Lower leg skin (tissue), 4 donors: ENCODE data around the gene SNX18. TPM values are rescaled to one million over a fixed set of nuclear protein-coding genes. Genes with fewer than 3 reads are reported as not detected.

Experiments used
- DNase-seq, 2 donors: peaks; one replicate each; pipeline ENCODE4 v3.0.0-alpha.2; 2019; ENCODE audit warnings: low spot score in 2 of 2
- H3K4me3 ChIP-seq: fragments of 200-600 bp; sonication (generic); 2 replicates; pipeline ENCODE4 v1.5.1; 2017; ENCODE audit warnings: mild to moderate bottlenecking, low read depth; ENCODE audit not compliant: poor library complexity, severe bottlenecking
- CTCF ChIP-seq, 3 donors: fragments of 450-650 bp; IDR thresholded peaks; one replicate each; pipeline ENCODE4 v1.5.1; 2016; ENCODE audit warnings: antibody characterized with exemption in 3 of 3, mild to moderate bottlenecking in 3 of 3, moderate library complexity in 2 of 3
- POLR2A ChIP-seq, 2 donors: fragments of 450-650 bp; IDR thresholded peaks; one replicate each; pipeline ENCODE4 v1.6.1; 2016 to 2017; ENCODE audit warnings: antibody characterized with exemption in 2 of 2, mild to moderate bottlenecking in 1 of 2, moderate library complexity in 1 of 2
- WGBS, 2 donors: methylation state at CpG; one replicate each; pipeline ENCODE4 v1.1.5; 2018; 5-methylcytosine and 5-hydroxymethylcytosine counted together
- intact Hi-C: fragments of 100-400 bp; cut with DNase I; formaldehyde crosslinking; loops from one replicate; pipeline ENCODE4 v1.15.0; 2023; ENCODE audit warnings: low total_unique reads
- total RNA-seq, 4 donors: library from RNA; depleted of rRNA; stranded (reverse); fragments of >200 nt; gene quantifications; one replicate each; pipeline ENCODE4 v1.1.0, GENCODE V29; 2016

The SNX18 gene
- 10 to 100 TPM; 38.5 to 59.6 (median 51.2) TPM for total RNA-seq

- peak within 1 kb of the TSS; percentile 86 for H3K4me3 ChIP-seq
- peak; percentile 89 to 98 for DNase-seq
- intact Hi-C loops = loop anchor here (5.0 to 10.0 kb wide), 3 partner anchors 330 to 637 kb away; no protein-coding TSS in a partner anchor
- WGBS, 2 donors = 0 to 2% methylated on average over 9 to 39 of the region's 88 CpGs
- TF ChIP-seq POLR2A (IDR thresholded peaks at IDR 0.05) (no peak), CTCF (IDR thresholded peaks at IDR 0.05) (peak in 1 of 3 donors; percentile 62)
Measured at GRCh38 chr5:54517512-54518145, at the start of gene SNX18. Gene SNX18, plus strand, starts transcription at chr5:54517759. Its CDS starts 194 bp downstream, at chr5:54517953.

GRCh38 chr5:54469622-54470021, 47.9 kb upstream of the SNX18 start:
- intact Hi-C loops = no loop called here
- WGBS, 2 donors = 44 to 48% methylated on average over 2 of the region's 2 CpGs
- no peak for DNase-seq
- TF ChIP-seq POLR2A (IDR thresholded peaks at IDR 0.05) (no peak), CTCF (IDR thresholded peaks at IDR 0.05) (no peak)
- H3K4me3 ChIP-seq = no peak overlapping the region

- intact Hi-C loops = no loop called here
- 44 to 56% methylated on average over 2 of the region's 2 CpGs for WGBS, 2 donors
- no peak for DNase-seq
- TF ChIP-seq CTCF (IDR thresholded peaks at IDR 0.05) = no peak
- H3K4me3 ChIP-seq = no peak overlapping the region
Measured at GRCh38 chr5:54470128-54470527, 47.4 kb upstream of the SNX18 start.

- TF ChIP-seq POLR2A (IDR thresholded peaks at IDR 0.05) (no peak), CTCF (IDR thresholded peaks at IDR 0.05) (no peak)
- DNase-seq = no peak
- 34 to 37% methylated on average over 1 of the region's 1 CpG for WGBS, 2 donors
- no peak overlapping the region for H3K4me3 ChIP-seq
- intact Hi-C loops = no loop called here
Measured at GRCh38 chr5:54470677-54471076, 46.9 kb upstream of the SNX18 start.

GRCh38 chr5:54471398-54471797, 46.2 kb upstream of the SNX18 start:
- intact Hi-C loops = no loop called here
- 55 to 56% methylated on average over 3 of the region's 3 CpGs for WGBS, 2 donors
- no peak for DNase-seq
- TF ChIP-seq POLR2A (IDR thresholded peaks at IDR 0.05) = no peak
- no peak for TF ChIP-seq CTCF (IDR thresholded peaks at IDR 0.05)
- H3K4me3 ChIP-seq = no peak overlapping the region

GRCh38 chr5:54476682-54477081, 40.9 kb upstream of the SNX18 start:
- 61 to 68% methylated on average over 2 of the region's 2 CpGs for WGBS, 2 donors
- intact Hi-C loops = no loop called here

More at GRCh38 chr5:54476682-54477081, 40.9 kb upstream of the SNX18 start:
- TF ChIP-seq POLR2A (IDR thresholded peaks at IDR 0.05) = no peak
- TF ChIP-seq CTCF (IDR thresholded peaks at IDR 0.05) = no peak
- H3K4me3 ChIP-seq = no peak overlapping the region
- DNase-seq = no peak
